Measurements from ENCODE around the gene COL5A1. TPM values are rescaled to one million over a fixed set of nuclear protein-coding genes. Genes with fewer than 3 reads are reported as not detected.

COL5A1 gene
- polyA plus RNA-seq, 3 donors, result 0.01 TPM; not detected in 2

- H3K27ac ChIP-seq (ENCODE audit: low read depth in 1 of 2, low read length in 2 of 2), result no peak overlapping the region
- H3K4me3 ChIP-seq (replicated peaks in 1 of 3; ENCODE audit: low read depth in 2 of 3, low read length in 3 of 3), result no peak overlapping the region
- H2AFZ ChIP-seq (ENCODE audit: insufficient read depth, low read depth, low read length, poor library complexity, severe bottlenecking), result no peak overlapping the region
- no peaks in the 10 kb centered on the region for H4K20me1 ChIP-seq (ENCODE audit: insufficient read depth, low read length)
- Mint-ChIP-seq H3K27ac (no peak overlapping the region), H3K36me3 (no peaks in the 10 kb centered on the region), H3K9me3 (no peaks in the 10 kb centered on the region), H3K27me3 (ENCODE audit: low read depth in 3 of 3) (peaks cover 42 to 70% (median 49%) of the 10 kb centered on the region in 3 donors), H3K4me1 (no peaks in the 10 kb centered on the region), H3K4me3 (peak overlapping the region in 1 of 2 donors; percentile 56)
- WGBS (ENCODE audit: insufficient coverage), result 95% methylated on average over 4 of the region's 13 CpGs
- intact Hi-C loops (cut with micrococcal nuclease), result no loop called here
- H3K4me2 ChIP-seq (replicated peaks; ENCODE audit: extremely low read depth, low read length, poor library complexity, severe bottlenecking), result no peak overlapping the region
- H3K36me3 ChIP-seq (replicated peaks in 1 of 2; ENCODE audit: control insufficient read depth in 1 of 2, insufficient read depth in 2 of 2, low read length in 2 of 2), result no peaks in the 10 kb centered on the region
- TF ChIP-seq, protein P1, sequence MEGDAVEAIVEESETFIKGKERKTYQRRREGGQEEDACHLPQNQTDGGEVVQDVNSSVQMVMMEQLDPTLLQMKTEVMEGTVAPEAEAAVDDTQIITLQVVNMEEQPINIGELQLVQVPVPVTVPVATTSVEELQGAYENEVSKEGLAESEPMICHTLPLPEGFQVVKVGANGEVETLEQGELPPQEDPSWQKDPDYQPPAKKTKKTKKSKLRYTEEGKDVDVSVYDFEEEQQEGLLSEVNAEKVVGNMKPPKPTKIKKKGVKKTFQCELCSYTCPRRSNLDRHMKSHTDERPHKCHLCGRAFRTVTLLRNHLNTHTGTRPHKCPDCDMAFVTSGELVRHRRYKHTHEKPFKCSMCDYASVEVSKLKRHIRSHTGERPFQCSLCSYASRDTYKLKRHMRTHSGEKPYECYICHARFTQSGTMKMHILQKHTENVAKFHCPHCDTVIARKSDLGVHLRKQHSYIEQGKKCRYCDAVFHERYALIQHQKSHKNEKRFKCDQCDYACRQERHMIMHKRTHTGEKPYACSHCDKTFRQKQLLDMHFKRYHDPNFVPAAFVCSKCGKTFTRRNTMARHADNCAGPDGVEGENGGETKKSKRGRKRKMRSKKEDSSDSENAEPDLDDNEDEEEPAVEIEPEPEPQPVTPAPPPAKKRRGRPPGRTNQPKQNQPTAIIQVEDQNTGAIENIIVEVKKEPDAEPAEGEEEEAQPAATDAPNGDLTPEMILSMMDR (IDR thresholded peaks at IDR 0.05), result no peak
- H3K4me1 ChIP-seq (ENCODE audit: control insufficient read depth in 1 of 2, insufficient read depth in 2 of 2, low read length in 2 of 2), result no peaks in the 10 kb centered on the region
- no peak for DNase-seq
- H3K9ac ChIP-seq (ENCODE audit: insufficient read depth, low read length, poor library complexity, severe bottlenecking), result no peak overlapping the region
- no peaks in the 10 kb centered on the region for H3K9me3 ChIP-seq (replicated peaks in 1 of 2; ENCODE audit: control insufficient read depth in 1 of 2, insufficient read depth in 1 of 2, low read length in 2 of 2)
- H3K79me2 ChIP-seq (ENCODE audit: insufficient read depth, low read length), result no peaks in the 10 kb centered on the region
- peaks cover 3 to 59% of the 10 kb centered on the region in 2 donors for H3K27me3 ChIP-seq (ENCODE audit: control insufficient read depth in 2 of 2, insufficient read depth in 2 of 2, low read length in 2 of 2)
Observed at GRCh38 chr9:134768332-134768708, 126.7 kb downstream of the COL5A1 start.

DNA sequence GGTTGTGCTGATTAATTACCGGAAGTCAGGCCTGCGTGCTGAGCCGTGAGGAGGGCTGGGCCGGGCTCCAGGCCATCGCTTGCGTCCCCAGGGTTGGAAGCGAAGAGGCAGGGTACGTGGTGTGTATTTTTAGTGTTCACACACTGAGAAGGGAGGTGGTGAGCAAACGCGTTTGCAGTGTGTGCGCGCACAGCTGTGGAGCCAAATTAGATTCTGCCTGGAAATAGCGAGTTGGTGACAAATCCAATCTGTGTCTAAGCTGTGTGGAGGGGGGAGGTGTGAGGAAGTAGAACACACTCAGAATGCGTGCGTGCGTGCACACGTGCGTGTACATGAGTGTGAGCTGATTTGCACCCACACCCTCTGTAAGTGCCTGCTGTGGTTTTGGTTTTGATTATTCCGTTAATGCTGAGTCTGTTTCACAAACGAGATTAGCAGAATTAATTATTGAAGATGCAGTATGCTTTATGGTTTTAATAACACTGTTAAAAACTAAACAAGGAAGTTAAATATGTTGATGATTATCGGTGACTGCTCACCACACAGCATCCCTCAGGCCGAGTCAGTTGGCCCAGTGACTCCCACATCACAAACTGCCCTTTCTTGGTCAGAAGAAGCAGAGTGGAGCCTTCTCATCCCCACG lies 127.2 kb downstream of the COL5A1 start:
- Histone ChIP-seq H3K4me1 (ENCODE audit: control insufficient read depth in 1 of 2, insufficient read depth in 2 of 2, low read length in 2 of 2) (no peaks in the 10 kb centered on the region), H2AFZ (ENCODE audit: insufficient read depth, low read depth, low read length, poor library complexity, severe bottlenecking) (no peak overlapping the region), H3K36me3 (replicated peaks in 1 of 2; ENCODE audit: control insufficient read depth in 1 of 2, insufficient read depth in 2 of 2, low read length in 2 of 2) (no peaks in the 10 kb centered on the region), H3K27me3 (ENCODE audit: control insufficient read depth in 2 of 2, insufficient read depth in 2 of 2, low read length in 2 of 2) (peaks cover 3 to 59% of the 10 kb centered on the region in 2 donors), H3K9ac (ENCODE audit: insufficient read depth, low read length, poor library complexity, severe bottlenecking) (no peak overlapping the region), H3K9me3 (replicated peaks in 1 of 2; ENCODE audit: control insufficient read depth in 1 of 2, insufficient read depth in 1 of 2, low read length in 2 of 2) (no peaks in the 10 kb centered on the region), H4K20me1 (ENCODE audit: insufficient read depth, low read length) (no peaks in the 10 kb centered on the region), H3K79me2 (ENCODE audit: insufficient read depth, low read length) (no peaks in the 10 kb centered on the region), H3K4me3 (replicated peaks in 1 of 3; ENCODE audit: low read depth in 2 of 3, low read length in 3 of 3) (no peak overlapping the region), H3K27ac (ENCODE audit: low read depth in 1 of 2, low read length in 2 of 2) (no peak overlapping the region), H3K4me2 (replicated peaks; ENCODE audit: extremely low read depth, low read length, poor library complexity, severe bottlenecking) (no peak overlapping the region)
- H3K4me3 Mint-ChIP-seq, result peak overlapping the region in 1 of 2 donors; percentile 56
- peaks cover 42 to 70% (median 49%) of the 10 kb centered on the region in 3 donors for H3K27me3 Mint-ChIP-seq (ENCODE audit: low read depth in 3 of 3)
- no peaks in the 10 kb centered on the region for H3K9me3 Mint-ChIP-seq
- no peaks in the 10 kb centered on the region for H3K4me1 Mint-ChIP-seq
- 55% methylated on average over 20 of the region's 23 CpGs for WGBS (ENCODE audit: insufficient coverage)
- no peak overlapping the region for H3K27ac Mint-ChIP-seq
- TF ChIP-seq, protein P1 (IDR thresholded peaks at IDR 0.05), result no peak
- intact Hi-C loops (cut with micrococcal nuclease), result no loop called here
- no peaks in the 10 kb centered on the region for H3K36me3 Mint-ChIP-seq
- DNase-seq, result no peak

All from CD14-positive monocyte (primary cell).